GM12801 (cell line): ENCODE measurements around the gene BPHL.

Source experiments
- CTCF ChIP-seq: IDR thresholded peaks from one replicate; pipeline ENCODE4 v1.5.1; 2011; ENCODE audit warnings: control low read depth; ENCODE audit not compliant: insufficient read length; ENCODE audit errors: extremely low read depth

BPHL gene

GRCh38 chr6:3201388-3201787, 82.9 kb downstream of the BPHL start:
- TF ChIP-seq CTCF: no peak
